Myometrial cell (primary cell): ENCODE results near the gene MANEAL. TPM values are rescaled to one million over a fixed set of nuclear protein-coding genes. Genes with fewer than 3 reads are reported as not detected.

Experiments used
- total RNA-seq: library from RNA; depleted of rRNA; stranded (reverse); fragments of >200 nt; gene quantifications from 2 replicates; pipeline ENCODE4 v1.2.3, GENCODE V29; 2015

Gene MANEAL, protein sequence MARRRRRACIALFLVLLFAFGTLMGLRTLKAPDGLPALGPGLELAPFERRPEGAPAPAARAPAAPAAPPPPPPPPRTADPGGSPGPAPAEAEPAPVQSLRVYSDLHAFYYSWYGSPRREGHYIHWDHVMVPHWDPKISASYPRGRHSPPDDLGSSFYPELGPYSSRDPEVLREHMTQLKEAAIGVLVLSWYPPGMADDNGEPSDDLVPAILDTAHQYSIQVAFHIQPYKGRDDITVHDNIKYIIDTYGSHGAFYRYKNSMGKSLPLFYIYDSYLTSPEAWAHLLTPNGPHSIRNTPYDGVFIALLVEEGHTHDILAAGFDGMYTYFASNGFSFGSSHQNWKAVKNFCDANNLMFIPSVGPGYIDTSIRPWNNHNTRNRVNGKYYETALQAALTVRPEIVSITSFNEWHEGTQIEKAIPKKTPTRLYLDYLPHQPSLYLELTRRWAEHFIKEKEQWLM
- total RNA-seq = 0.35 TPM in 1 of 2 replicates, not detected in the other

DNA sequence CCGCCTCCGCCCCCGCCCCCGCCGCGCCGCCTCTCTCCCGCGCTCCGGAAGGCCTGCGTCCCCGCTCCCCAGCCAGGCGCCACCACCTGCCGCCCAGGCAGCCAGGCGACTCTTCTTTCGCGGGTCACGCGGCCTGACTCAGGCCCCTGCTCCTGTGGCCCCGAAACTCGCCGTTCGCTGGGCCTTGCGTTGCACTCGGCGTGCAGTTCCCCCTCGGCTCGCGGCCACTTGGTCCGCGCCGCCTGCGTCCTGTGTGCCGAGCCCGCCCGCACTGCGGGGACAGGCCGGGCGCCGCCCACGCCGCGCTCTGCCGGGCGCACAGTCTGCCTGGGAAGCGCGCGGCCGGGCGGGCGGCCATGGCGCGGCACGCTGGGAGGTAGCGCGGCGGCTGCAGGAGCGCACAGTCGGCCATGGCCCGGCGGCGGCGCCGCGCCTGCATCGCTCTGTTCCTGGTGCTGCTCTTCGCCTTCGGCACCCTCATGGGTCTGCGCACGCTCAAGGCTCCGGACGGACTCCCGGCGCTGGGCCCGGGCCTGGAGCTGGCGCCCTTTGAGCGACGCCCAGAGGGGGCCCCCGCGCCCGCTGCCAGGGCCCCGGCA lies at the start of gene MANEAL:
Gene MANEAL (plus strand): TSS at position 75 of the 599 bp plus-strand sequence. CDS start 336 bp downstream, at position 411.

GRCh38 chr1:37764888-37765441 lies 28.7 kb upstream of the MANEAL start, which contains the start of gene EPHA10:
TSS of gene EPHA10 (minus strand) at chr1:37765120. CDS start at chr1:37765066, 54 bp downstream.

DNA sequence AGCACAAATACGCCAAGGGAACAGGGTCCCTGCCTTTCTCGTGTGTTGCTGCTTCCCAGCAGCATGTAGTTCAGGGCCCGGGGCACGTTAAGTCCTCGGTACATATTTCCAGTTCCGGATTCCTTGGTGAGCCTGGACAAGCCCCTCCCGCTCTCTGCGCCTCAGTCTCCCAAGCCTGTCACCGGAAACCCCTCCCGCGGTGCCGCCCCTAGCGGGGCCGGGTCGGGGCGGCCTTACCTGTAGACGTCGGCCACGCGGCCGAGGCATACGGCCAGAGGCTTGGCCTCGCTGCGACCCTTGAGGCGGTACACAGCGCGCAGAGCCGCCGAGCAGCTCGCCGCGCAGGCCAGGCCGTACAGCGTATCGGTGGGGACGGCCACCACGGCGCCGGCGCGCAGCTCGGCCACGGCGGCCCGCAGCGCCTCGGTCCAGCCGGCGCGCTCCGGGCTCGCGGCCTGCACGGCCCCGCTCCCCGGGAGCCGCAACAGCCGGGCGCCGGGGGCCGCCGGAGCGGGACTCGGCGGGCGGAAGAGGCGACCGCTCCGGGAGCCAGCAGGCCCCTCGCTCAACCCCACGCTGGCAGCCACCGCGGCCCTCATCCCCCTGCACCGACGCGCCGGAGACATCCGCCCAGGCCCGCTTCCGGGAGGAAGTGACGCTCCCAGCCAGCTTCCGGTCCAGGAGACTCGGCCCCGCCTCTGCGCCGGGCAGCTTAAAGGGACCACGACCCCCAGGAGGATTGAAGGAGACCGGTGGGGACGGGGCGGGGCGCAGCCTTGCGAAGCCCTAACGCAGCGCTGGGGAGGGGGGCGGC lies 14.1 kb downstream of the MANEAL start, which contains the start of the genes C1orf122 and YRDC:
Gene C1orf122 (plus strand): TSS at position 236 of the 814 bp plus-strand sequence. CDS start 615 bp downstream, outside the sequence.
Gene YRDC (minus strand): TSS at position 654 of the 814 bp plus-strand sequence. CDS start 28 bp downstream, at position 626.

Other genes with a start within 250 kb of the MANEAL start
- gene SNIP1, start 239.6 kb upstream of the MANEAL start, total RNA-seq = 5.5 and 13.3 TPM in 2 replicates
- gene DNALI1, start 236.9 kb upstream of the MANEAL start, total RNA-seq = 9.6 and 13.5 TPM in 2 replicates
- 28.5 and 38.3 TPM in 2 replicates for gene GNL2, start 197.9 kb upstream of the MANEAL start, total RNA-seq
- gene RSPO1, start 159.0 kb upstream of the MANEAL start, total RNA-seq = 0.18 TPM in 1 of 2 replicates, not detected in the other
- gene CDCA8, start 101.3 kb upstream of the MANEAL start, total RNA-seq = 23.4 and 31.4 TPM in 2 replicates
- not detected in 2 replicates for gene EPHA10, start 28.7 kb upstream of the MANEAL start, total RNA-seq
- 61.5 and 91.7 TPM in 2 replicates for gene C1orf122, start 13.9 kb downstream of the MANEAL start, total RNA-seq
- gene YRDC, start 14.4 kb downstream of the MANEAL start, total RNA-seq = 17.0 and 18.3 TPM in 2 replicates
- gene MTF1, start 65.7 kb downstream of the MANEAL start, total RNA-seq = 1.7 and 1.8 TPM in 2 replicates
- gene INPP5B, start 153.2 kb downstream of the MANEAL start, total RNA-seq = 19.7 and 21.9 TPM in 2 replicates
- gene SF3A3, start 196.2 kb downstream of the MANEAL start, total RNA-seq = 54.2 and 72.1 TPM in 2 replicates
- gene FHL3, start 211.7 kb downstream of the MANEAL start, total RNA-seq = 55.3 and 59.4 TPM in 2 replicates
- 37.2 and 48.9 TPM in 2 replicates for gene UTP11, start 218.9 kb downstream of the MANEAL start, total RNA-seq